HCT116 (cell line): ENCODE data around the gene PHF3. TPM values are rescaled to one million over a fixed set of nuclear protein-coding genes. Genes with fewer than 3 reads are reported as not detected.

Source experiments
- ATAC-seq: fragments of 200-7000 bp; cut with Tn5 transposase; 2 replicates; pipeline ENCODE4 v1.9.1; 2020; ENCODE audit warnings: mild to moderate bottlenecking, moderate library complexity
- BruUV-seq: library from RNA; stranded (reverse); fragments of 400-500 nt; replicated peaks from 2 replicates; lab custom pipeline; 2021; lab: Mats Ljungman, UMichigan
- CTCF ChIA-PET: fragments of 300-600 bp; sonication (Branson Sonifier 250); formaldehyde crosslinking; loops from one replicate; lab custom pipeline; 2021; ENCODE audit warnings: antibody characterized with exemption; lab: Charles Lee
- POLR2A ChIA-PET: fragments of 300-600, 350-600 bp; sonication (Branson Sonifier 250); formaldehyde crosslinking; loops from one replicate; lab custom pipeline; 2021; ENCODE audit warnings: antibody characterized with exemption; lab: Charles Lee
- RAD21 ChIA-PET, 2 experiments: fragments of 300-600 bp; sonication (Branson Sonifier 250); formaldehyde crosslinking; loops; one replicate each; lab custom pipeline; 2023; ENCODE audit warnings: low total read pairs in 2 of 2; ENCODE audit not compliant: uncharacterized antibody in 2 of 2, unreplicated experiment in 2 of 2, low non-redundant PET in 1 of 2; lab: Charles Lee
- DNase-seq: peaks from one replicate; pipeline ENCODE4 v3.0.0-alpha.2; 2010; ENCODE audit warnings: low read depth, low spot score
- H2AFZ ChIP-seq: fragments of 200-600 bp; shearing (Covaris generic), sonication (generic); 2 replicates; pipeline ENCODE4 v1.6.1; 2017; ENCODE audit warnings: low read depth, mixed run types, mixed read lengths, antibody characterized with exemption, low read length; ENCODE audit not compliant: poor library complexity, severe bottlenecking
- H3K27ac ChIP-seq: 2 replicates; pipeline ENCODE4 v1.5.1; 2012; ENCODE audit warnings: low read depth, low read length
- H3K27me3 ChIP-seq: fragments of 200-600 bp; sonication (generic); 2 replicates; pipeline ENCODE4 v1.6.1; 2016; ENCODE audit warnings: mixed run types, low read length, mixed read lengths; ENCODE audit not compliant: insufficient read depth
- H3K36me3 ChIP-seq, 2 experiments: fragments of 200-500 bp in 1 of 2; fragments of 200-600 bp in 1 of 2; sonication (Bioruptor generic) in 1 of 2; sonication (generic) in 1 of 2; 2 replicates each; pipeline versions ENCODE4 v1.5.1 to v1.6.1; 2014 to 2016; ENCODE audit warnings: low read length in 2 of 2, inconsistent platforms in 1 of 2, mixed read lengths in 1 of 2, mixed run types in 1 of 2; ENCODE audit not compliant: insufficient read depth in 2 of 2, control insufficient read depth in 1 of 2
- H3K4me1 ChIP-seq, 2 experiments: fragments of 200-600 bp in 1 of 2; sonication (generic) in 1 of 2; 2 replicates each; pipeline versions ENCODE4 v1.5.1 to v1.6.1; 2012 to 2017; ENCODE audit warnings: low read length in 2 of 2, inconsistent platforms in 1 of 2, mild to moderate bottlenecking in 1 of 2, mixed read lengths in 1 of 2, mixed run types in 1 of 2, moderate library complexity in 1 of 2; ENCODE audit not compliant: insufficient read depth in 2 of 2, control insufficient read depth in 1 of 2
- H3K4me2 ChIP-seq: fragments of 200-600 bp; sonication (generic); 2 replicates; pipeline ENCODE4 v1.6.1; 2017; ENCODE audit warnings: mixed run types, low read length, mixed read lengths
- H3K4me3 ChIP-seq, 2 experiments: fragments of 200-600 bp in 1 of 2; sonication (generic) in 1 of 2; replicated peaks in 1 of 2; 2 replicates each; pipeline ENCODE4 v1.5.1; 2011 to 2016; ENCODE audit warnings: low read length in 2 of 2, control low read depth in 1 of 2, low read depth in 1 of 2, mild to moderate bottlenecking in 1 of 2, mixed read lengths in 1 of 2, mixed run types in 1 of 2
- H3K79me2 ChIP-seq: fragments of 200-600 bp; sonication (generic); 2 replicates; pipeline ENCODE4 v1.6.1; 2017; ENCODE audit warnings: mild to moderate bottlenecking, mixed run types, low read length, moderate library complexity, mixed read lengths; ENCODE audit not compliant: insufficient read depth
- H3K9ac ChIP-seq: fragments of 200-600 bp; sonication (generic); 2 replicates; pipeline ENCODE4 v1.6.1; 2016; ENCODE audit warnings: low read length, mixed read lengths
- H3K9me2 ChIP-seq: fragments of 200-600 bp; sonication (generic), shearing (Covaris generic); 2 replicates; pipeline ENCODE4 v1.6.1; 2017; ENCODE audit warnings: mixed run types, mild to moderate bottlenecking, moderate library complexity; ENCODE audit not compliant: insufficient read depth
- H3K9me3 ChIP-seq, 2 experiments: fragments of 200-500 bp in 1 of 2; fragments of 200-600 bp in 1 of 2; sonication (Bioruptor generic) in 1 of 2; sonication (generic) in 1 of 2; 2 replicates each; pipeline ENCODE4 v1.6.1; 2014 to 2017; ENCODE audit warnings: low read length in 2 of 2, mixed read lengths in 2 of 2, inconsistent platforms in 1 of 2, low read depth in 1 of 2, mild to moderate bottlenecking in 1 of 2, mixed run types in 1 of 2, moderate library complexity in 1 of 2; ENCODE audit not compliant: control insufficient read depth in 1 of 2, insufficient read depth in 1 of 2
- H4K20me1 ChIP-seq: fragments of 200-600 bp; sonication (generic), shearing (Covaris generic); 2 replicates; pipeline ENCODE4 v1.6.1; 2017; ENCODE audit warnings: mixed run types, mild to moderate bottlenecking, moderate library complexity; ENCODE audit not compliant: insufficient read depth
- CTCF ChIP-seq, 3 experiments: fragments of 200-600 bp in 1 of 3; sonication (generic) in 1 of 3; IDR thresholded peaks in 2 of 3; conservative IDR thresholded peaks in 1 of 3; 2 replicates each; pipeline ENCODE4 v1.5.1; 2012 to 2017; ENCODE audit warnings: low read depth in 2 of 3, low read length in 2 of 3, antibody characterized with exemption in 1 of 3, borderline replicate concordance in 1 of 3, control low read depth in 1 of 3, mild to moderate bottlenecking in 1 of 3, mixed read lengths in 1 of 3, mixed run types in 1 of 3, moderate library complexity in 1 of 3; ENCODE audit not compliant: insufficient read depth in 1 of 3
- ELF1 ChIP-seq: IDR thresholded peaks from 2 replicates; pipeline ENCODE4 v1.6.1; 2012; ENCODE audit warnings: low read depth, borderline replicate concordance
- JUND ChIP-seq: IDR thresholded peaks from 2 replicates; pipeline ENCODE4 v1.6.1; 2012
- MAX ChIP-seq: IDR thresholded peaks from 2 replicates; pipeline ENCODE4 v1.6.1; 2012
- POLR2AphosphoS5 ChIP-seq: IDR thresholded peaks from 2 replicates; pipeline ENCODE4 v1.6.1; 2011; ENCODE audit warnings: mild to moderate bottlenecking, low read depth, low read length, moderate library complexity
- RAD21 ChIP-seq: IDR thresholded peaks from 2 replicates; pipeline ENCODE4 v1.6.1; 2012; ENCODE audit warnings: low read depth, mild to moderate bottlenecking
- ZBTB33 ChIP-seq: IDR thresholded peaks from 2 replicates; pipeline ENCODE4 v1.6.1; 2011; ENCODE audit warnings: mild to moderate bottlenecking, low read length, moderate library complexity; ENCODE audit not compliant: insufficient replicate concordance; ENCODE audit errors: extremely low read depth
- ZFX ChIP-seq: fragments of 450-650 bp; IDR thresholded peaks from 2 replicates; pipeline ENCODE4 v1.6.1; 2017
- intact Hi-C: fragments of 100-400 bp; cut with micrococcal nuclease; formaldehyde crosslinking; loops from 2 replicates; pipeline ENCODE4 v1.10.0; 2022
- total RNA-seq: library from RNA; stranded (reverse); gene quantifications from one replicate; pipeline ENCODE4 v1.2.1, GENCODE V29; 2021; ENCODE audit not compliant: unreplicated experiment

The PHF3 gene
- total RNA-seq, 1 experiment from 2014 or later: 51.1 TPM

- Histone ChIP-seq H3K79me2 (peaks cover 96% of the 10 kb centered on the region), H3K4me1 (no peaks in the 10 kb centered on the region), H3K9me2 (no peaks in the 10 kb centered on the region), H4K20me1 (no peaks in the 10 kb centered on the region), H3K9ac (no peak overlapping the region), H3K4me2 (no peak overlapping the region), H3K27ac (no peak overlapping the region), H3K27me3 (no peaks in the 10 kb centered on the region), H3K9me3 (no peaks in the 10 kb centered on the region; a peak in 1 of 4 replicates), H3K36me3 (no peaks in the 10 kb centered on the region), H3K4me3 (no peak overlapping the region), H2AFZ (no peak overlapping the region)
- ATAC-seq (no peak), DNase-seq (no peak)
- intact Hi-C loops: no loop called here
- RAD21 ChIA-PET: no interaction called here
- CTCF ChIA-PET: no interaction called here
- TF ChIP-seq RAD21: no peak
- TF ChIP-seq ZBTB33: no peak
- no peak for TF ChIP-seq ELF1
- TF ChIP-seq ZFX: no peak
- no peak for TF ChIP-seq MAX
- no peak for TF ChIP-seq CTCF (IDR thresholded peaks at IDR 0.05 in 2 of 3, conservative IDR thresholded peaks at IDR 0.05 in 1 of 3; ENCODE audit: borderline replicate concordance in 1 of 3, insufficient read depth in 1 of 3, low read depth in 2 of 3, low read length in 2 of 3)
- TF ChIP-seq JUND: no peak
- TF ChIP-seq POLR2AphosphoS5: no peak
- BruUV-seq: no TSS peak
- POLR2A ChIA-PET: no interaction called here
Observed at GRCh38 chr6:63672582-63673129, 37.1 kb downstream of the PHF3 start.
